Bronchial epithelial cell (primary cell): ENCODE data around the gene ZNF77. TPM values are rescaled to one million over a fixed set of nuclear protein-coding genes. Genes with fewer than 3 reads are reported as not detected.

ENCODE experiments used
- DNase-seq: peaks from one replicate; pipeline ENCODE4 v3.0.0-alpha.2; 2010; ENCODE audit warnings: low read depth
- FAIRE-seq: peaks from 2 replicates; lab custom pipeline; 2011; peaks lifted over from hg19 to GRCh38; lab: Jason Lieb, UNC
- H3K27me3 ChIP-seq: 2 replicates; pipeline ENCODE4 v1.5.1; 2011; ENCODE audit warnings: low read length; ENCODE audit not compliant: control insufficient read depth, insufficient read depth
- H3K36me3 ChIP-seq: 2 replicates; pipeline ENCODE4 v1.5.1; 2011; ENCODE audit warnings: low read length; ENCODE audit not compliant: control insufficient read depth, insufficient read depth
- H3K4me3 ChIP-seq: 2 replicates; pipeline ENCODE4 v1.5.1; 2011; ENCODE audit warnings: mild to moderate bottlenecking, low read depth, low read length, control low read depth
- CTCF ChIP-seq: IDR thresholded peaks from 2 replicates; pipeline ENCODE4 v1.5.1; 2011; ENCODE audit warnings: mild to moderate bottlenecking, moderate library complexity, low read length, control low read depth, inconsistent platforms; ENCODE audit not compliant: insufficient read depth, severe bottlenecking
- total RNA-seq: library from RNA; depleted of rRNA; stranded (reverse); fragments of >200 nt; gene quantifications from 2 replicates; pipeline ENCODE4 v1.2.1, GENCODE V29; 2014

Gene ZNF77
- total RNA-seq, 1 donor from 2014 or later, result 7.9 TPM

GRCh38 chr19:2982561-2982960 is 37.8 kb upstream of the ZNF77 start:
- no peak for DNase-seq
- H3K4me3 ChIP-seq, result no peak overlapping the region
- H3K27me3 ChIP-seq, result peaks cover 5% of the 10 kb centered on the region
- FAIRE-seq, result no peak
- no peak for TF ChIP-seq CTCF
- H3K36me3 ChIP-seq, result no peaks in the 10 kb centered on the region

- DNase-seq (no peak), FAIRE-seq (no peak)
- TF ChIP-seq CTCF, result no peak
- H3K36me3 ChIP-seq, result no peaks in the 10 kb centered on the region
- peaks cover 3% of the 10 kb centered on the region for H3K27me3 ChIP-seq
- H3K4me3 ChIP-seq, result no peak overlapping the region
These were observed 37.1 kb upstream of the ZNF77 start for GRCh38 chr19:2981898-2982297.

- FAIRE-seq (no peak), DNase-seq (no peak)
- Histone ChIP-seq H3K4me3 (no peak overlapping the region), H3K36me3 (no peaks in the 10 kb centered on the region), H3K27me3 (no peaks in the 10 kb centered on the region)
- TF ChIP-seq CTCF, result no peak
These were observed 34.0 kb upstream of the ZNF77 start for GRCh38 chr19:2978772-2979171.

- TF ChIP-seq CTCF, result no peak
- no peak for FAIRE-seq
These were observed 33.5 kb upstream of the ZNF77 start for GRCh38 chr19:2978166-2978767.

GRCh38 chr19:2977746-2978138 is 33.0 kb upstream of the ZNF77 start:
- Histone ChIP-seq H3K36me3 (no peaks in the 10 kb centered on the region), H3K27me3 (no peaks in the 10 kb centered on the region), H3K4me3 (no peak overlapping the region)
- FAIRE-seq (no peak), DNase-seq (no peak)
- no peak for TF ChIP-seq CTCF

More at GRCh38 chr19:2978166-2978767, 33.5 kb upstream of the ZNF77 start:
- Histone ChIP-seq H3K27me3 (no peaks in the 10 kb centered on the region), H3K4me3 (no peak overlapping the region), H3K36me3 (no peaks in the 10 kb centered on the region)
- DNase-seq, result no peak
